ENCODE data around the gene OTULIN. TPM values are rescaled to one million over a fixed set of nuclear protein-coding genes. Genes with fewer than 3 reads are reported as not detected.

OTULIN gene
- total and polyA plus RNA-seq, 2 of the 8 experiments (the other 6 are each of a cell fraction or from before 2014, with no cell fraction given) = 5.2 to 34.8 TPM

DNA sequence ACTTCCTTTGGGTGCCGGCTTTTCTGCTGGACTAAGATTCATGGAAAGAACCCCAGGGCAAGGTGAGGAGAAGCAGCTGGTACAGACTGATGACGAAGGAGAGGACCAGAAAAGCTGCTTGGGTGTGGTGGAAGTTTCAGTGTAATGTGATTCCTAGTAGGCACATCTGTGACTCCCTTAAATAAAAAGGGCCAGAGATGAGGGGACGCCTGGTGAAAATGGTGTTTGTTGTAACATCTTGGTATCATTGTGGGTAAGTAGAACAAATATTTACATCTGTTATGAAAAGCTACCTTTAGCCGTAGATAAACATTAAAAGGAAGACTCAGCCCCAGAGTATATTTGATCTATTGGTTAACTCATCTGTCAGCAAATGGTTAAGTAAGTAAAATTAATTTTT, 49.2 kb upstream of the OTULIN start (continued):
- TF ChIP-seq RAD21 (IDR thresholded peaks at IDR 0.05 in 1 of 2, conservative IDR thresholded peaks at IDR 0.05 in 1 of 2; ENCODE audit: low read depth in 2 of 2, low read length in 2 of 2) = no peak
- TF ChIP-seq ASH2L (IDR thresholded peaks at IDR 0.05; ENCODE audit: low read length) = no peak
